GM18499 (cell line): ENCODE measurements around the gene WNT10A.

Experiments used
- ATAC-seq: cut with Tn5 transposase; IDR thresholded peaks from one replicate; pipeline ENCODE4 v1.9.1; 2021; ENCODE audit warnings: moderate number of reproducible peaks; ENCODE audit not compliant: insufficient read depth, unreplicated experiment

WNT10A gene

DNA sequence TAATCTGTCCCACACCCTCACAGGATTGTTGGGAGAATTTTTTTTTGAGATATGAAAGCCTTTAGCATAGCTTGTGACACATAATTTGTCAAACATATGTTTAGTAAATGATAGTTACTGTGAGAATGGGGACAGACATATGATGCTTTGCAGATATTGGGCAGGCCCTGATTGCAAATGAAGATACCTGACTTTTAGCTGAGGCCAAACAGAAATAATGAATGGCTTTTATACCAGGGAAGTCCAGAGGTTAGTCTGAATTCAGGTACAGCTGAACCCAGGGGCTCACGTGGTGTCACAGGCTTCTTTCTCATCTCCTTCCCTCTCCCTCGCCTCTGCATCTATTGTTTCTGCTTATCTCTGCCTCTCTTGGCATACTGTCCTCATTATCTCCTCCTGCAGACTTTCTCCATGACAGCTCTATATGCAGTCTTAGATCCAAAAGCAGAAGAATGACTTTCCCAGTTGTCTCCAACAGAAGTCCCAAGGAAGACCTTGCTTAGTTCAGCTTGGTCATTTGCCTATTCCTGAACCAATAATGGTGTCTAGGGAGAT lies 4.9 kb upstream of the WNT10A start:
- ATAC-seq, result no peak

DNA sequence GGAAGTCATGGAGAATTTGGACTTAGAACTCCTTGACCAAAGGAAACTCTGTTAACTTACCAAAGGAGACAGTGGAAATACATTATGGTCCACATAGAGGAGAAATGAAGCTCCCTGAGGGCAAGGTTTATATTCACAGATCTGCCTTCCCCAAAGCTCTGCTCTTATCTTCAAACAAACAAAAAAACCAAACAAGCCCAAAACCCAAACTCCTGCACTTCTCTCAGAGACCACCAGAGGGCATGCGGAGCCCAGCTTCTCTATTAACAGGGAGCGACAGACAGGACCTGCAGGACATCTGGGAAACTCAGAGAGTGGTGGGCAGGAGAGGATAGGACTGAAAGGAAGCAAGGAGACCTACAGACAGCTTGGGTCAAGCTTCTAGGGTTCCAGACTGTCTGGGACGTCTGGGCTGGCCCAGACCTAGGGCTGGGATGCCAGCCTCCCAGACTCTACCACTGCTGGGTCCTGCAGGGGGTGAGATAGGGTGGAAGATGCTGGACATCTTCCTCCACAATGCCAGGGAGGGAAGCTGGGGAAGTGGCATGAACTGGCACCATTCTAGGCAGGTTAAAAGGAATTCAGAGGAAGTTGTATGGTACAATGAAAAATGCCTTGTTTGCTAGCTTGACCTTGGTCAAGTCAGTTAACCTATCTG lies 4.0 kb upstream of the WNT10A start:
- ATAC-seq, result no peak

DNA sequence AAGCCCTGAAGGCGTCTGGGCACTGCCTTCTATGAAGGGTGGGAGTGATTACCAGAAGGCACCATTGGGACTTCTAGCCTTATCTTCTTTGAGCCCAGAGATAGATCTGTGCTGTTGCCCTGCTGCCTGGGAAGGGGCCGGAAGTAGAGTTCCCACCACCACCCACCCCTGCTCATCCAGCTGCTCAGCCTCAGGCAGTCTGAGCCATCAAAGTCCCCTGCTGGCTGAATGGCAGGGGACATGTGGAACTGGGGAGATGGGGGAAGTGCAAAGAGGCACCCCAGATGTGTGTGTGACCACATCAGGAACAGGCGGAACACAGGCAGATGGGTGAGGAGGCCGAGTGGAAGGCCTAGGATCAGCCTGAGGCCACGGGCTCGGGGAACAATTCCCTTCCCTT lies 3.3 kb upstream of the WNT10A start:
- no peak for ATAC-seq

DNA sequence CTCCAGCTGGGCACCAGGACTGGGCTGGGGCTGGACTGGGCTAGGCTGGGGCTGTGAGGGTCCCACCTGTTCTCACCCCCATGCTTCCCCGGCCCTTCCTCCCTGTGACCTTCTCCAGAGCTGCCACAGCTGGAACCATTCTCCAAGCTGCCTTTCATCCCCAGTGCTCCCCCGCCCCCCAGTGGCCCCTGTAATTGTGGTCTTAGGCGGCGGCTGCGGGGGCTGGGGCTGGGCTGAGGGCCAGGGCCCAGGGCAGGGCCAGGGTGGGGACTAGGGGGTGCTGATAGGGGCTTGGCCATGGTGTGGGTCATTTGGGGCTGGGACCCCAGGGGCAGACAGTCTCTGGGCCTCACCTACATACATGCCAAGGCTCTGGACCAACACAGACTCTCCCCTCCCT lies 2.8 kb upstream of the WNT10A start:
- ATAC-seq, result no peak

DNA sequence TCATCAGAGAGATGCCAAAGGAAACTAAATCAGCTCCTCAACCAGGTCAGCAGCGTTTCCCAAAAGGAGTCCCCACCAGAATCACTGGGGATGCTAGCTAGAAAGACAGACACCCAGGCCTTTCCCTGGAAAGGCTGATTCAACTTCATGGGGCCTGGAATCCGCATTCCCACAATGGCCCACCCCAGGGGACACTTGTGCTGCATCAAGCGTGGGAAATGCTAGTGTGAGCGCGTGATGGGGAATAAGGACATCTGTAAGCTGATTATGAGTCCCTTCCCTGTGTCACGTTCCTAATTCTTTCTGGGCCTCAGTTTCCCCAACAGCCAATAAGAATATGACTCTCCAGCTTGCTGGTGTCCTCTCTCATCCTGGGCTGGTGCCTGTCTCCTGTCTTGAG lies 2.2 kb upstream of the WNT10A start:
- no peak for ATAC-seq

DNA sequence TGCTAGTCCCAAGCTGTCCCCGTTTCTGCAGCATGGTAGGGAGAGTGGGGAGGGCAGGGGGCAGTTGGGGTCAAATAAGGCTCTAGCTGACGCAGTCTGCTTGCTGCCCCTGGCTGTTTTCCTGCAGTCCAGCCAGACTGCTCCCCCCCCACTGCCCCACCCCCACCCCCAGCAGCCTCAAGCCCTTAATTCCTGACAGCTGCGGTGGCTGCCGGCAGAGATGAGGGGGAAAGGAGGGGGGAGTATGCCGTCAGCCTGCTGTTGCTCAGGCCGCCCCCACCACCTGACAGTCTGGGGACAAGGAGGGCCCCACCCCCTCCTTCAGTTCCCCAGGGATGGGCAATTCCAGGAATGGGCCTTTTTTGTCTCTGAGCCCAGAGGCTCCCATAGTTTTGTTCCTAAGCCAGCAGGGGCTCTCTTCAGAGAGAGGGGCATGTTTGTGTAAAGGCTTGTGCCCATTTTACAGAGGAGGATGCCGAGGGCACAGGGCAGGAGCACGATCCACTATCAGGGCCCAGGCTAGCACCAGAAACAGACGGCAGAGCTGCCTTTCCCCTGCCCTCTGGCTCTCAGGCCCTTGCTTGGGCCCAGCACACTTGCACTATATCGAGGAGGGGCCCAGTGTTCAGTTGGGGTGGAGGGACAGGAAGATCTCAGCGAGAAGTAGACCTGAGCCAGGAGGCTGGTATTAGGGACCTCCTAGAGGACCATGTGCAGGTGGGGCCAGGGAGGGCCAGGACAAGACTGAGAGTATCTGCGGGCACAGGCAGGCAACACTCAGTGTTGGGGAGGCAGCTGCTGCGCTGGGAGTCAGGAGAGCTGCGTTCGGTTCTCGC lies 1.5 kb upstream of the WNT10A start:
- no peak for ATAC-seq

DNA sequence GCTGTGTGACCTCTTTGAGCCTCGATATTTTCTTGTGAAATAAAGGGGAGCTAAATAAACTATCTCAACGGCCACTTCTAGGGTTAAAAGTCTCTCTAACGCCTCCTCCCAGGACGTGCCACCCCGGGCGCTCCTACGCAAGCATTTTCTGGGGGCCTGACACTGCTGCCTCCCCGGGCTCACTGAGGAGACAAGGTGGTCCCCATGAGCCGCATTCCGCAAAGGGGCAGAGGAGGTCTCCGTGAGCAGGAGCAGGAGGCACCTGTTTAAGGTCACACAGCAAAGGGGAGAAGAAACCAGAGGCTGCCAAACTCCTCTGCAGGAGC lies 913 bp upstream of the WNT10A start:
- no peak for ATAC-seq

DNA sequence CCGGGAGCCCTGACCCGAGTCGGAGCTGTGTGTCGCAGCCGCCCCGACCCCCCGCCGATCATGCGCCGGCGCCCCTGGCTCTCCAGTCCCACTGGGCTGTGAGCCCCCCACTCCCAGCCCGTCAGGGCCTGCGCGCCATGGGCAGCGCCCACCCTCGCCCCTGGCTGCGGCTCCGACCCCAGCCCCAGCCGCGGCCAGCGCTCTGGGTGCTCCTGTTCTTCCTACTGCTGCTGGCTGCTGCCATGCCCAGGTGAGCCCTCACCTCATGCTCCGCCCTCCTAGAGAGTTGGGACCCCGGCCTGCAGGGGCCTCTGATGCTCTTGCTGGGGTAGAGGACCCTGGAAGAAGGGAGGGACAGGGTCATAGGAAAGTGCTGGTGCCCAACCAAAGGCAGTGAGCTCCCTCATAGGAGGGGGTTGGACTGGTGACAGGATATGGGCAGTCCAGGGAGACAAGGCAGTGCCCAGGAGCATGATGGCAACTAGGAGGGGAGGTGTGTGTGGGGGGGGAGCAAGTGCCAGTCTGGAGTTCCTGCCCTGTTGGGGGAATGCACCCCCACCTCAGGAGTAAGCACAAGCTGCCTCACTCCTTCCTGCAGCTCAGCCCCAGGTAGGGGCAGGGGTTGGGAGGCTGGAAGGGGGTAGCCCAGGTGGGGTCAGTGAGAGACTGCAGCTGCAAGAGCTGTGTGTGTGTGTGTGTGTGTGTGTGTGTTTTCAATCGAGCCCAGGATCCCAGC lies 375 bp downstream of the WNT10A start:
- ATAC-seq, result no peak

DNA sequence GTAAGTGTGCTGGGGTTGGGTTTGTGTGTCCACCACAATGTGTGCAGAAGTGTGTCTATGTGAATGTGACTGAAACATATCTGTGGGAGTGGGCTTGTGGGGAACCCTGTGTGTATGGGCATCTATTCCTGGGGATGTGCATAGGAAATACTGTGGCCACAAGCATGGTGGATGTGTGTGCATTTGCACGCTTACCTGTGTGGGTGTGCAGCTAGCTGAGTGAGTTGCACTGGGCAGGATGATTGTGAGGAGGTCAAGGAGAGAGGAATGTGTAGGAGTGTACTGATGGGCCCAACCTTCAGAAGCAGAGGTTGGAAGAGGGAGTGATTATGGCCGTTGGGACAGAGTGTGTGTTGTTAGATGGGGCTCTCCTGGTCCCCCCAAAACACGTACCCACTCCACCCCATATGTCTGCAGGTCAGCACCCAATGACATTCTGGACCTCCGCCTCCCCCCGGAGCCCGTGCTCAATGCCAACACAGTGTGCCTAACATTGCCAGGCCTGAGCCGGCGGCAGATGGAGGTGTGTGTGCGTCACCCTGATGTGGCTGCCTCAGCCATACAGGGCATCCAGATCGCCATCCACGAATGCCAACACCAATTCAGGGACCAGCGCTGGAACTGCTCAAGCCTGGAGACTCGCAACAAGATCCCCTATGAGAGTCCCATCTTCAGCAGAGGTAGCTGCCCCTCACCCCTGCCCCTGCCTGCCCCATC lies 1.2 kb downstream of the WNT10A start:
- no peak for ATAC-seq

DNA sequence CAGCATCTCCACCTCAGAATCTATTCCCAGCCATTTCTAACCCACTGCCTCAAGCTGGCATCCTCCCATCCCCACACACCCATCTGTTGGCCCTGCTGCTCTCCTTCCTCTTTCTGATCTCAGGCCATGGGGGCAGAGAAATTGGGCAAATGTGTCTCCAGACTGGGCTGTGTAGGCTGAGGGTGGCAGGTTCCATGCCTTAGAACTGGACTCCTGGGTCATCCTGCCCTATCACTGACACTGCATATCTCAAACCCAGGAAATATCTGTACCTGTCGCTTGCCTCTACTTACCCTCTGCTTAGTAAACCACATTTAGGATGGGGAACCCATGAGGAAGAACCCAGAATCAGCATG lies 1.8 kb downstream of the WNT10A start:
- no peak for ATAC-seq

DNA sequence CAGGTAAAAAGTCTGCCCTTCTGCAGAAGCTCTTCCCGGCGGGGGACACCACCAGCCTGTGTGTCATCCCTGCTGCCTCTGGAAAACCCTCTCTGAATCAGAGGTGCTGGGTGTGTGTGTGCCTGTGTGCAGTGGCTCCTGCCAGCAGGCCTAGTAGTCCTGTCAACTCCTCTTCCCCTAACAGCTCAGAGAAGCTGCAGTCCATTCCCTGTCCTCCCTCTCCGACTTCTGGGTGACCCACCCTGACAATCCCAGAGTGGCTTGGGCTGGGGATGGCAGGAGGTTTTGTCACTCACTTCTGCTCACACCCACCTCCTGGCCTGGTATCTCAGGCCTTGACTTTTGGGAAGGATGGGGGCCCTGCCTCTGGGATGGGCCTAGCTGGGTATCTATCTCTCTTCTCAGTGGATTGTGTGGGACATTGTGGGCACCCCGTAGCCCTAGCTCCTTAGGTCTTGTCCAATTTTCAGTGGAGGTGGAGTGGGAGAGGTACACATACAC lies 2.3 kb downstream of the WNT10A start:
- ATAC-seq, result no peak

DNA sequence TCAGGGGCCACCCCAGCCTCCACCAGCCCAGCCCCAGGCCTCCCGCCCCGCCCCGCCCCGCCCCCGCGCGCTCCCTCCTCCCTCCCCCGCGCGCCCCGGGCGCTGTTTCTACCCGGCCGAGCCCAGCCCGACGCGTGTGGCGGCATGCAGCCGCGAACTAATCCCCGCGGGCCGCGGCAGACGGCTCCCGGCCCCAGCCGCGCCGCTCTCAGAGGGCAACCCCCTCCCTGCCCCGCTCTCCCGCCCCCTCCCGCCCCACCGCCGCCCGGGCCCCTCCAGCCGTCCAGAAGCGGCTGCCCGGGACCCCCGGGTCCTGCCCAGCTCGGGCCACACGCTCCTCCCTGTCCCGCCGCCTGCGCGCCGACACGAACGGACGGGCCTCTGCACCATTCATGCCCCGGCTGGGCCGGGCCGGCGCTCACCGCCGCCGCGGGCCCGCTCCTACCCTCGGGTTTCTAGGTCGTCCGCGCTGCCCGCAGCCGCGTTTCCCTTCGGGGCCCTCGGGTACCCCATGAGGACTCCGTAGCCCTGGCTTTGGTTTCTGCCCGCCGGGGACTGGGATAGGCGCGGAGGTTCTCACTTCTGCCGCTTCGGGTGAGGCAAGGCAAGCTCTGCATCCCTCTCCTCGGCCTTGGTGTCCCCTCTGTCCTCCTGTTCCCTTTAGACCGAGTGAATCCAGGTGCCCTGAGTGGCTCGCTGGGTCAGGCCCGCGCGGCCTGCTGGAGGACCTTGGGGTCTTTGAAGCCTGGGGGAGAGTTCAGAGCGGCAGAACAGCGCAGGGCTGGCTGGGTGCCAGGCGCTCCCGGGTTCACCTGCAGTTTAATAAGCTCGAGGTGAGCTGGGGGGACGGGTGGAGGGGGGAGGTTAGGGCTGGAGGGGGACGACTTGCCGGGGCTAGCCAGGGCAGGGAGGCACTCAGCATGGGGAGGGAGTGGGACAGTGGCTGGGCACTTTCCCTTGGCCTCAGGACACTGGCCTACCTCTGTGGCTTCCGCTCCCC lies 3.1 kb downstream of the WNT10A start:
- no peak for ATAC-seq

DNA sequence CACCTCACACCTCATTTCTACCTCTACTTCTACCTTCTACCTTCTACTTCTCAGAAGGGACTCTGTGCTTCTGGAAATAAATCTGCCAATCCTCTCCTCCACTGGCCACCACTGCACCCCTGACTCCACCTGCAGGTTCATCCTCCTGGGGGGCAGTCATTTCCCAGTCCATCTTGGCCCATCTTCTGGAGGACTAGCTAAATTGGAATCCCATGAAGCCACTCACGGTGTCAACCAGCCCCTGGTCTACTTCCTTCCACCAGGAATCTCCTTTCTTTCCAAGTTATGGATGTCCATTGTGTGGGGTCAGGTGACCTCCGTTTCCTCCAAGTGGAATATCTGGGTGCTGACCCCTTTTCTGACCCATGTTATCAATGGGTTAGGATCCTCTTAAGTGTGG lies 3.9 kb downstream of the WNT10A start:
- ATAC-seq, result no peak

DNA sequence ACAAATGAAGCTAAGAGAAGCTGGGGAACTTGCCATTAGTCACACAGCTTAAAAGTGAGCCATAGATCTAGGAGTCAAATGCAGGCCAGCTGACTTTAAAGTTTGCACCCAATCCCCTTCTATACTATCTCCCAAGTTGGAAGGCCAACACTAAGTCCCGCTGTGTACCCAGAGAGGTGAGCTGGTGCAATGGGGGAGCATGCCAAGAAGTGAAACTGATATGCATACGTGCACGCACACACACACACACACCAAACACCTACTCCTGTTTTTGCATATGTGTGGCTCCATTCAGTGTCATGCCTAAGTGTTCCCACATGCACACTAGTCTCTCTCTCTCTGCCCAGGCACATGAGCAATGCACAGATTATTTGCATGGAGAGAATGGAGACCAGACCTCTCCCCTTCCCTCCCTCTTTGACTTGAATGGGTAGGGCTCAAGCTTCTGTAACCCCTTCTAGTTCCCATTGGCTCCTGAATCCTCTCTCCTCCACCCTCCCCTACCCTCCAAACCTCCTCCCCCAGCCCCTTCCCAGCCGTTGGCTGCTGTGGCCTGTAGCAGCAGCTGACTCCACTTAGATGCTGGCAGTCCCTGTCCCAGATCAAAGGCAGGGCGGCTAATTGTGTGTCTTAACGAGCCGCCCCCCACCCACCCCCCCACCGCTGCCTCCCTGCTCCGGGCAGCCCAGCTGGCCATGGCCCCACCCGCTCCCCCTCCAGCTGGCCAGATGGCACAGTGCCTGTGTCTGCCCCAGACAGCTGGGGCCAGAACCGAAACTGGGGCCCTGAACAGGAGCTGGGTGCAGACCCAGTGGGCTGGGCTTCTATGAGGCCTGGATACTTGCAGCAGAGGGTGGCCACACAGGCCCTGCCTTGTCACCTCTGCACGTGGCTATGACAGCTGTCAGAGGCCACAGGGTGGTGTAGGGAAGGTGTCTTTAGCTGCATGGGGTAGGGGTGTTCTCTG lies 5.6 kb downstream of the WNT10A start:
- ATAC-seq, result peak; percentile 57

DNA sequence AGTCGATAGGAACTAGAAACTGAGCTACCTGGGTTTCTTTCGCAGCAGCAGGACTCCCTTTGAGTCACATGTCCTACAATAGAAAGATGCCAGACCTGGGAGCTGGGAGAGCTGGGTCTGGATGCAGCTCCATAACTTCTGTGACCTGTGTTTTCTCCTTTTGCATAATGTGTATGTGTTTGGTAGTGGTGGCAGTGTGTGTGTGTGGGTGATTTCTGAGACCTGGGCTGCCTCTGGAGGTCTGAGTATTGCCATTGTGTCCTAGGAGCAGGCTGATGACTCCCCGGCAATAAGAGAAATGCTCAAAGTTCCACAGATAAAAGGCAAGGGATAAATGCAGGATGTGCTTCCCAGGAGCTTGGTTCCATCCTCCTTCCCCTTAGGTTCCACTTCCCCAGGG lies 6.4 kb downstream of the WNT10A start:
- no peak for ATAC-seq

DNA sequence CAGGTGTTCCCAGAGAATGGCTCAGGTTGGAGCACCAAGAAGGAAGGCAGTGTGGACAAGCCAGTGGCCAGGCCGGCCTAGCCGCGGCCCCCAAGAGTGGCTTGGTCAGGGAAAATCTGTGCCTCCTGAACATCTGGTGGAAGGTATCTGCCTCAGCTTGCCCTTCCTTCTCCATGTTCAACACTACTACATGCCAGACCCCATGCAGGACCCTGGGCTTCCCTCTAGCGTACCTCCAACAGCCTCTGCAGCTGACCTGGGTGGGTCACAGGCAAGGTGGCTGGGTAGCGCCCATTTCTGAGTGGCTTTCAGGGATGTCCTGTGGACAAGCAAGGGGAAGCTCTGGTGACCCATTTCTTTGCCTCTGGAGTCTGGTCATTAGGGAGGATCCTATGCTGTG lies 7.7 kb downstream of the WNT10A start:
- ATAC-seq, result no peak

DNA sequence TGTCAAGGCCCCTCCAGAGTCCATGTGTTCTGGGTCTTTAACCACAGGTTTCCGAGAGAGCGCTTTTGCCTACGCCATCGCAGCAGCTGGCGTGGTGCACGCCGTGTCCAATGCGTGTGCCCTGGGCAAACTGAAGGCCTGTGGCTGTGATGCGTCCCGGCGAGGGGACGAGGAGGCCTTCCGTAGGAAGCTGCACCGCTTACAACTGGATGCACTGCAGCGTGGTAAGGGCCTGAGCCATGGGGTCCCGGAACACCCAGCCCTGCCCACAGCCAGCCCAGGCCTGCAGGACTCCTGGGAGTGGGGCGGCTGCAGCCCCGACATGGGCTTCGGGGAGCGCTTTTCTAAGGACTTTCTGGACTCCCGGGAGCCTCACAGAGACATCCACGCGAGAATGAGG lies 9.3 kb downstream of the WNT10A start:
- no peak for ATAC-seq

DNA sequence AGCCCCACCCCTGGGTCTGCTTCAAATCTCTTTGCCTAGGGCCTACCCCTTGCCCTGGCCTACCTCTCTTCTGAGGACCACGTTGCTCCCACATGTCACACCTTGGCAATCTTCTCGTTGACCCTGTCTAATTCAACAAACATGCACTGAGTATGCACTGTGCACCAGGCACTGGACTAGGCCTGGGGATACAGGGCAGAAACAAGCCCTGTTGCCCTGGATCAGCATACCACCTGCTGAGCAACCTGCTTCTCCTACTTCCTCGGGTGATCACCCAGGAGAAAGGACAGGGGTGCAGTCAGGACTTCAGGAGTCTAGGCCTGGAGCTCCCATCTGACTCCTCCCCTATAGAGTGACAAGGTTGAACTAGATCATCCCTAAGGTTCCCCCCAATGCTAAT lies 9.7 kb downstream of the WNT10A start:
- ATAC-seq, result no peak
